Neural cell (in vitro differentiated cells): ENCODE results near the gene KCNAB1.

ENCODE experiments used
- EP300 ChIP-seq: fragments of 450-650 bp; conservative IDR thresholded peaks from 2 replicates; pipeline ENCODE4 v1.6.1; 2014; ENCODE audit warnings: antibody characterized with exemption, mild to moderate bottlenecking, moderate library complexity; ENCODE audit not compliant: poor library complexity, severe bottlenecking
- EZH2 ChIP-seq: fragments of 200-600, 300-800 bp; shearing (Covaris generic), sonication (generic); IDR thresholded peaks from 2 replicates; pipeline ENCODE4 v1.6.1; 2014; ENCODE audit warnings: antibody characterized with exemption, low read length, borderline replicate concordance, mild to moderate bottlenecking; ENCODE audit not compliant: insufficient read depth, poor library complexity, severe bottlenecking
- MXI1 ChIP-seq: fragments of 450-650 bp; conservative IDR thresholded peaks from 2 replicates; pipeline ENCODE4 v1.6.1; 2014; ENCODE audit warnings: antibody characterized with exemption, mild to moderate bottlenecking; ENCODE audit not compliant: poor library complexity, severe bottlenecking
- POLR2AphosphoS5 ChIP-seq: IDR thresholded peaks from 2 replicates; pipeline ENCODE4 v1.6.1; 2012
- SMC3 ChIP-seq: fragments of 450-650 bp; conservative IDR thresholded peaks from 2 replicates; pipeline ENCODE4 v1.6.1; 2014; ENCODE audit warnings: antibody characterized with exemption, mild to moderate bottlenecking, moderate library complexity; ENCODE audit not compliant: poor library complexity
- TAF1 ChIP-seq: IDR thresholded peaks from 2 replicates; pipeline ENCODE4 v1.6.1; 2012; ENCODE audit warnings: low read depth
- TF ChIP-seq, protein P1 (sequence below): fragments of 450-650 bp; IDR thresholded peaks from 2 replicates; pipeline ENCODE4 v1.5.1; 2014; ENCODE audit warnings: antibody characterized with exemption, mild to moderate bottlenecking, moderate library complexity; ENCODE audit not compliant: poor library complexity, severe bottlenecking
- TF ChIP-seq, protein P2 (sequence below): IDR thresholded peaks from 2 replicates; pipeline ENCODE4 v1.6.1; 2012; ENCODE audit warnings: borderline replicate concordance

DNA sequence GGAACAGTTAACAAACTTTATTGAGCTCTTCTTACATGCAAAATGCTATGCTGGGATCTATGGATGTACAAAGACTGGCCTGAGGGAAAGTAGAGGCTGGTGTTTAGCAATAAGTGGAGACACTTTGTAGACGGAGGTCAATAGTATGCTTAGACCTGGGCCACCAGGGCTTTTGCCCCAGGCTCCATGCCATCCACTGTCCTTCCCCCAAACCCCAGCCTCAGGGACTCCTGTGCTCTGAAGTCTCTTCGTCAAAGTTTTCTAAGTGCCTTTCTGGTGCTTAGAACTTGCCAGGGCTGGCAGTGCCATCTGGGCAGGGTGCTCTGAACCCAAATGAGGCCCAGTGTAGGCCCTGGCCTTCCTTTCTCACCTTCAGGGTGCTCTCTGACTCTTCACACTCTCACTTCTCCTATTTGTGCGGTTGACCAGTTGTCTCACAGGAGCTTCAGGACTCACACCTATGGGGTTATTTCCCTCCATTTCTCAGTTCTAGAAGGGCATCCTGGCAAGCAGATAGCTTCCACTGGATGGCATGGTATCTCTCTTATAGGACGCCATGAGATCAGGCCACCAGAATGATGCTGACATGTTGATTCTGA is 21.8 kb upstream of the KCNAB1 start:
- TF ChIP-seq EP300 (no peak), POLR2AphosphoS5 (no peak), MXI1 (no peak), EZH2 (no peak), TAF1 (no peak), SMC3 (no peak)
- TF ChIP-seq, protein P1, sequence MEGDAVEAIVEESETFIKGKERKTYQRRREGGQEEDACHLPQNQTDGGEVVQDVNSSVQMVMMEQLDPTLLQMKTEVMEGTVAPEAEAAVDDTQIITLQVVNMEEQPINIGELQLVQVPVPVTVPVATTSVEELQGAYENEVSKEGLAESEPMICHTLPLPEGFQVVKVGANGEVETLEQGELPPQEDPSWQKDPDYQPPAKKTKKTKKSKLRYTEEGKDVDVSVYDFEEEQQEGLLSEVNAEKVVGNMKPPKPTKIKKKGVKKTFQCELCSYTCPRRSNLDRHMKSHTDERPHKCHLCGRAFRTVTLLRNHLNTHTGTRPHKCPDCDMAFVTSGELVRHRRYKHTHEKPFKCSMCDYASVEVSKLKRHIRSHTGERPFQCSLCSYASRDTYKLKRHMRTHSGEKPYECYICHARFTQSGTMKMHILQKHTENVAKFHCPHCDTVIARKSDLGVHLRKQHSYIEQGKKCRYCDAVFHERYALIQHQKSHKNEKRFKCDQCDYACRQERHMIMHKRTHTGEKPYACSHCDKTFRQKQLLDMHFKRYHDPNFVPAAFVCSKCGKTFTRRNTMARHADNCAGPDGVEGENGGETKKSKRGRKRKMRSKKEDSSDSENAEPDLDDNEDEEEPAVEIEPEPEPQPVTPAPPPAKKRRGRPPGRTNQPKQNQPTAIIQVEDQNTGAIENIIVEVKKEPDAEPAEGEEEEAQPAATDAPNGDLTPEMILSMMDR, result no peak
- TF ChIP-seq, protein P2, sequence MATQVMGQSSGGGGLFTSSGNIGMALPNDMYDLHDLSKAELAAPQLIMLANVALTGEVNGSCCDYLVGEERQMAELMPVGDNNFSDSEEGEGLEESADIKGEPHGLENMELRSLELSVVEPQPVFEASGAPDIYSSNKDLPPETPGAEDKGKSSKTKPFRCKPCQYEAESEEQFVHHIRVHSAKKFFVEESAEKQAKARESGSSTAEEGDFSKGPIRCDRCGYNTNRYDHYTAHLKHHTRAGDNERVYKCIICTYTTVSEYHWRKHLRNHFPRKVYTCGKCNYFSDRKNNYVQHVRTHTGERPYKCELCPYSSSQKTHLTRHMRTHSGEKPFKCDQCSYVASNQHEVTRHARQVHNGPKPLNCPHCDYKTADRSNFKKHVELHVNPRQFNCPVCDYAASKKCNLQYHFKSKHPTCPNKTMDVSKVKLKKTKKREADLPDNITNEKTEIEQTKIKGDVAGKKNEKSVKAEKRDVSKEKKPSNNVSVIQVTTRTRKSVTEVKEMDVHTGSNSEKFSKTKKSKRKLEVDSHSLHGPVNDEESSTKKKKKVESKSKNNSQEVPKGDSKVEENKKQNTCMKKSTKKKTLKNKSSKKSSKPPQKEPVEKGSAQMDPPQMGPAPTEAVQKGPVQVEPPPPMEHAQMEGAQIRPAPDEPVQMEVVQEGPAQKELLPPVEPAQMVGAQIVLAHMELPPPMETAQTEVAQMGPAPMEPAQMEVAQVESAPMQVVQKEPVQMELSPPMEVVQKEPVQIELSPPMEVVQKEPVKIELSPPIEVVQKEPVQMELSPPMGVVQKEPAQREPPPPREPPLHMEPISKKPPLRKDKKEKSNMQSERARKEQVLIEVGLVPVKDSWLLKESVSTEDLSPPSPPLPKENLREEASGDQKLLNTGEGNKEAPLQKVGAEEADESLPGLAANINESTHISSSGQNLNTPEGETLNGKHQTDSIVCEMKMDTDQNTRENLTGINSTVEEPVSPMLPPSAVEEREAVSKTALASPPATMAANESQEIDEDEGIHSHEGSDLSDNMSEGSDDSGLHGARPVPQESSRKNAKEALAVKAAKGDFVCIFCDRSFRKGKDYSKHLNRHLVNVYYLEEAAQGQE, result no peak
